Endodermal cell (in vitro differentiated cells): Measurements from ENCODE around the gene IL6ST. TPM values are rescaled to one million over a fixed set of nuclear protein-coding genes. Genes with fewer than 3 reads are reported as not detected.

ENCODE experiments used
- DNase-seq: peaks from one replicate; pipeline ENCODE4 v3.0.0-alpha.2; 2017
- H3K27ac ChIP-seq: 2 replicates; pipeline ENCODE4 v1.5.1; 2013; ENCODE audit warnings: mild to moderate bottlenecking, low read depth, low read length, moderate library complexity
- H3K27me3 ChIP-seq: 2 replicates; pipeline ENCODE4 v1.6.1; 2013; ENCODE audit warnings: mild to moderate bottlenecking, low read length, moderate library complexity; ENCODE audit not compliant: insufficient read depth, control insufficient read depth, poor library complexity, severe bottlenecking
- H3K36me3 ChIP-seq: 2 replicates; pipeline ENCODE4 v1.7.0; 2013; ENCODE audit warnings: mild to moderate bottlenecking, low read length, moderate library complexity; ENCODE audit not compliant: control insufficient read depth, insufficient read depth
- H3K4me1 ChIP-seq: one replicate; pipeline ENCODE4 v1.7.0; 2013; ENCODE audit warnings: low read length; ENCODE audit not compliant: control insufficient read depth, insufficient read depth
- H3K4me3 ChIP-seq: 2 replicates; pipeline ENCODE4 v1.5.1; 2013; ENCODE audit warnings: mild to moderate bottlenecking, low read length, moderate library complexity
- H3K9ac ChIP-seq: 2 replicates; pipeline ENCODE4 v1.6.1; 2013; ENCODE audit warnings: mild to moderate bottlenecking, low read length, moderate library complexity; ENCODE audit not compliant: poor library complexity, severe bottlenecking; ENCODE audit errors: extremely low read depth
- H3K9me3 ChIP-seq: 2 replicates; pipeline ENCODE4 v1.6.1; 2013; ENCODE audit warnings: mild to moderate bottlenecking, low read length, moderate library complexity; ENCODE audit not compliant: control insufficient read depth
- H3K27ac Mint-ChIP-seq: 2 replicates; pipeline ENCODE4 v1.8.0; 2020; ENCODE audit warnings: mixed read lengths
- H3K27me3 Mint-ChIP-seq: 2 replicates; pipeline ENCODE4 v1.8.0; 2021; ENCODE audit warnings: mild to moderate bottlenecking, mixed read lengths; ENCODE audit not compliant: insufficient read depth
- H3K36me3 Mint-ChIP-seq: 2 replicates; pipeline ENCODE4 v1.8.0; 2020; ENCODE audit warnings: low read depth, mixed read lengths
- H3K4me1 Mint-ChIP-seq: 2 replicates; pipeline ENCODE4 v1.8.0; 2020; ENCODE audit warnings: mixed read lengths
- H3K4me3 Mint-ChIP-seq: 2 replicates; pipeline ENCODE4 v1.8.0; 2020; ENCODE audit warnings: mild to moderate bottlenecking, moderate library complexity, mixed read lengths
- H3K9me3 Mint-ChIP-seq: 2 replicates; pipeline ENCODE4 v1.8.0; 2020; ENCODE audit warnings: mild to moderate bottlenecking, mixed read lengths
- WGBS, 2 experiments: methylation state at CpG; one replicate each; pipeline versions ENCODE4 v1.1.5 to v1.1.7; 2013; ENCODE audit warnings: missing lambda C conversion rate in 2 of 2, mixed read lengths in 1 of 2; ENCODE audit not compliant: insufficient coverage in 1 of 2, insufficient read length in 1 of 2; 5-methylcytosine and 5-hydroxymethylcytosine counted together
- total RNA-seq, 2 donors: library from RNA; stranded (reverse); fragmentation: NEBNext Ultra II Directional in 1 of 2; extraction: Animal tissue kit (Norgen Biotek cat#: 25700) in 1 of 2; gene quantifications; 2 replicates in 1 of 2; 3 replicates in 1 of 2; pipeline ENCODE4 v1.2.1, GENCODE V29; 2021
- TF ChIP-seq, protein P1 (sequence below): fragments of 200-600 bp; sonication (generic); conservative IDR thresholded peaks from 2 replicates; pipeline ENCODE4 v1.5.0; 2021; ENCODE audit warnings: antibody characterized with exemption, mild to moderate bottlenecking

Gene IL6ST
- total RNA-seq, 2 donors from 2014 or later, result 26.3 to 30.4 TPM

DNA sequence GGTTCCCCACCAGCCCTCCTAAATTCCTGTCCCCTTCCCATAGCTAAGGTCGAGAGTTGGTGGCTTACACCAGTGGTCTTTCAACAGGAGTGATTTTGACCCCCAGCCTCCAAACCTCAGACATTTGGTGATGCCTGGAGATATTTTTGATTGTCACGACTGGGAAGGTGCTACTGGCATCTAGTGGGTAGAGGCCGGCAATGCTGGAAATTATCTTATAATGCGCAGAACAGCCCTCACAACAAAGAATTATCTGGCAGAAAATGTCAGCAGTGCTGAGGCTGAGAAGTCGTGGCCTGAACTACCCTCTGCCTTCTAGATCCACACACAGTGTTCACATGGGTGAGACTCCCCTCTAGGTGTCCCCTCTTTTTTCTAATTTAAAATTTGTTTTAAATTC, 74.0 kb downstream of the IL6ST start:
- WGBS, 2 experiments, result 93% methylated on average over 4 to 5 of the region's 5 CpGs
- no peaks in the 10 kb centered on the region for H3K9me3 Mint-ChIP-seq

GRCh38 chr5:55919625-55920024, 75.1 kb downstream of the IL6ST start:
- no peak for DNase-seq

More for the DNA sequence above, 74.0 kb downstream of the IL6ST start:
- TF ChIP-seq, protein P1, sequence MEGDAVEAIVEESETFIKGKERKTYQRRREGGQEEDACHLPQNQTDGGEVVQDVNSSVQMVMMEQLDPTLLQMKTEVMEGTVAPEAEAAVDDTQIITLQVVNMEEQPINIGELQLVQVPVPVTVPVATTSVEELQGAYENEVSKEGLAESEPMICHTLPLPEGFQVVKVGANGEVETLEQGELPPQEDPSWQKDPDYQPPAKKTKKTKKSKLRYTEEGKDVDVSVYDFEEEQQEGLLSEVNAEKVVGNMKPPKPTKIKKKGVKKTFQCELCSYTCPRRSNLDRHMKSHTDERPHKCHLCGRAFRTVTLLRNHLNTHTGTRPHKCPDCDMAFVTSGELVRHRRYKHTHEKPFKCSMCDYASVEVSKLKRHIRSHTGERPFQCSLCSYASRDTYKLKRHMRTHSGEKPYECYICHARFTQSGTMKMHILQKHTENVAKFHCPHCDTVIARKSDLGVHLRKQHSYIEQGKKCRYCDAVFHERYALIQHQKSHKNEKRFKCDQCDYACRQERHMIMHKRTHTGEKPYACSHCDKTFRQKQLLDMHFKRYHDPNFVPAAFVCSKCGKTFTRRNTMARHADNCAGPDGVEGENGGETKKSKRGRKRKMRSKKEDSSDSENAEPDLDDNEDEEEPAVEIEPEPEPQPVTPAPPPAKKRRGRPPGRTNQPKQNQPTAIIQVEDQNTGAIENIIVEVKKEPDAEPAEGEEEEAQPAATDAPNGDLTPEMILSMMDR, result no peak
- Mint-ChIP-seq H3K4me1 (peaks cover 8% of the 10 kb centered on the region), H3K27me3 (no peaks in the 10 kb centered on the region), H3K36me3 (no peaks in the 10 kb centered on the region), H3K27ac (no peak overlapping the region), H3K4me3 (no peak overlapping the region)
- peaks cover 5% of the 10 kb centered on the region for H3K4me1 ChIP-seq
- no peak overlapping the region for H3K27ac ChIP-seq
- H3K36me3 ChIP-seq, result no peaks in the 10 kb centered on the region
- DNase-seq, result no peak
- no peaks in the 10 kb centered on the region for H3K9me3 ChIP-seq
- no peak overlapping the region for H3K4me3 ChIP-seq
- H3K9ac ChIP-seq, result no peak overlapping the region
- no peaks in the 10 kb centered on the region for H3K27me3 ChIP-seq

DNA sequence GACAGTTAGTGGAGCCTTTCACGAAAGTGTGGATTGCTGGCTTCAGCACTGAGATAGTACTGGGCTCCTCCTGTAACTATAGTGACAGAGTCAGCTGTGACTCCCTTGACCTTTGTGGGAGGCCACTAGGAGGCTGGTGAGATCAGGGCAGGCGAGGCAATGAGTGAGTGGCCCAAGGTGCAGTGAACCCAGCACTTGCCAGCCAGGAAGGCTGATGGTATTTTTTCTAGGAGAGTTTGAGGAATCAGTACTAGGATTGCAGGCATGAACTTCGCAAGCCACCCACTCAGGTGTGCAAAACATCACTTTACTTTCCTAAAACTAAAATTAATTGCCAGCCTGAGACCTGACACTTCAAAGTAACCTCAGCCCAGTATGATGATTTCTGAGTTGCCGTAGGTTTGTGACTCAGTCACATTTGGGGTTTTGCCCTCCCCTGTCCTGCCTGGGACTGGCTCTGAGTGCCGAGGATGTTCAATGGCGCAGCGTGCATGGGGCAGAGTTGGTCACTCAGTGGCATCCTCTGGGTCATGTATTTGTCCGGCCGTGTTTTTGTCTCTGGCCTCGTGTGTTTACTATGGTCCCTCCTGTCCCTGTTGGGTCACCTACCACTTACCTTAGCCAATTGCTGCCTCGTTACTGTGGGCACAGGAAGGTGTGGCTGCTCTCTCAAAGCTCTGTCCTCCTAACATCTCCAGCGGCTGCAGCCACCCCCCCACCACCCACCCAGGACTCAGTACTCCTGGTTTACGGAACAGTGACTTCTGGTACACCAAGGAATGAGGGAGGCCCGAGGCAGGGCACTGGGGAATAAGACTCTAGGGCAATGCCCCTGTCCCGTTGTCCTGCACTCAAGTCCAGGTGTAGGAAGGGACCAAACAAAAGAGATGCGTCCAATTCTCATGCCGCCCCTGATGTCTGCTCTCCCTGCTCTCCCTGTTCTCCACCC, 76.4 kb downstream of the IL6ST start:
- H3K36me3 Mint-ChIP-seq, result no peaks in the 10 kb centered on the region
- 93 to 96% methylated on average over 15 to 17 of the region's 17 CpGs for WGBS, 2 experiments
- DNase-seq, result peak; percentile 59
- no peaks in the 10 kb centered on the region for H3K36me3 ChIP-seq
- no peaks in the 10 kb centered on the region for H3K27me3 Mint-ChIP-seq
- peaks cover 9% of the 10 kb centered on the region for H3K4me1 Mint-ChIP-seq
- H3K9me3 Mint-ChIP-seq, result no peaks in the 10 kb centered on the region
- H3K27ac Mint-ChIP-seq, result no peak overlapping the region
- H3K9me3 ChIP-seq, result no peaks in the 10 kb centered on the region
- H3K27ac ChIP-seq, result no peak overlapping the region
- H3K4me3 Mint-ChIP-seq, result no peak overlapping the region
- peaks cover 5% of the 10 kb centered on the region for H3K4me1 ChIP-seq
- H3K27me3 ChIP-seq, result no peaks in the 10 kb centered on the region
- H3K4me3 ChIP-seq, result no peak overlapping the region
- H3K9ac ChIP-seq, result no peak overlapping the region
- TF ChIP-seq, protein P1, result peak; percentile 33

More at GRCh38 chr5:55919625-55920024, 75.1 kb downstream of the IL6ST start:
- H3K27me3 Mint-ChIP-seq, result no peaks in the 10 kb centered on the region
- peaks cover 8% of the 10 kb centered on the region for H3K4me1 Mint-ChIP-seq
- Histone ChIP-seq H3K27me3 (no peaks in the 10 kb centered on the region), H3K4me1 (peaks cover 5% of the 10 kb centered on the region), H3K9me3 (no peaks in the 10 kb centered on the region), H3K36me3 (no peaks in the 10 kb centered on the region), H3K4me3 (no peak overlapping the region), H3K9ac (no peak overlapping the region), H3K27ac (no peak overlapping the region)
- WGBS, 2 experiments, result 91 to 94% methylated on average over 3 of the region's 3 CpGs
- H3K9me3 Mint-ChIP-seq, result no peaks in the 10 kb centered on the region
- TF ChIP-seq, protein P1, result no peak
- no peak overlapping the region for H3K4me3 Mint-ChIP-seq
- H3K27ac Mint-ChIP-seq, result no peak overlapping the region
- H3K36me3 Mint-ChIP-seq, result no peaks in the 10 kb centered on the region
